Thyroid gland (tissue), 4 donors: ENCODE measurements around the gene PRRT1B. TPM values are rescaled to one million over a fixed set of nuclear protein-coding genes. Genes with fewer than 3 reads are reported as not detected.

Source experiments
- DNase-seq, 2 donors: peaks; one replicate each; pipeline ENCODE4 v3.0.0-alpha.2; 2019
- H3K27ac ChIP-seq, 3 donors: fragments of 200-600 bp; sonication (generic); 1 replicate in 2 of 3; 2 replicates in 1 of 3; pipeline ENCODE4 v1.5.1; 2016 to 2019; ENCODE audit warnings: mild to moderate bottlenecking in 1 of 3, moderate library complexity in 1 of 3
- H3K27me3 ChIP-seq: fragments of 200-600 bp; sonication (generic); one replicate; pipeline ENCODE4 v1.5.1; 2019
- H3K36me3 ChIP-seq, 2 donors: fragments of 200-600 bp; sonication (generic); one replicate each; pipeline ENCODE4 v1.5.1; 2016 to 2019
- H3K4me1 ChIP-seq, 2 donors: fragments of 200-600 bp; sonication (generic); one replicate each; pipeline ENCODE4 v1.5.1; 2017 to 2019
- H3K4me3 ChIP-seq, 3 donors: fragments of 200-600 bp; sonication (generic); replicated peaks in 1 of 3; 1 replicate in 2 of 3; 2 replicates in 1 of 3; pipeline ENCODE4 v1.5.1; 2016; ENCODE audit warnings: mild to moderate bottlenecking in 1 of 3
- H3K9me3 ChIP-seq: fragments of 200-600 bp; sonication (generic); one replicate; pipeline ENCODE4 v1.5.1; 2017
- CTCF ChIP-seq, 6 experiments: fragments of 200-600 bp in 3 of 6; fragments of 450-650 bp in 3 of 6; sonication (generic) in 3 of 6; IDR thresholded peaks; one replicate each; pipeline ENCODE4 v1.5.1; 2016 to 2019; ENCODE audit warnings: antibody characterized with exemption in 6 of 6, mild to moderate bottlenecking in 2 of 6, inconsistent platforms in 1 of 6, moderate library complexity in 1 of 6
- POLR2A ChIP-seq, 2 donors: fragments of 450-650 bp; IDR thresholded peaks; one replicate each; pipeline ENCODE4 v1.6.1; 2017; ENCODE audit warnings: antibody characterized with exemption in 2 of 2, mild to moderate bottlenecking in 2 of 2, moderate library complexity in 1 of 2
- WGBS, 2 donors: methylation state at CpG; one replicate each; pipeline ENCODE4 v1.1.5; 2017; 5-methylcytosine and 5-hydroxymethylcytosine counted together
- intact Hi-C: fragments of 100-400 bp; cut with DNase I; formaldehyde crosslinking; loops from one replicate; pipeline ENCODE4 v1.15.1; 2023
- total RNA-seq, 4 donors: library from RNA; depleted of rRNA; stranded (reverse); fragments of >200 nt; gene quantifications; one replicate each; pipeline ENCODE4 v1.2.3, GENCODE V29; 2016

PRRT1B gene
- total RNA-seq, 4 donors from 2014 or later: not detected

GRCh38 chr9:131552030-131552429, 6.7 kb downstream of the PRRT1B start:
- WGBS, 2 donors: 75 to 87% methylated on average over 6 of the region's 6 CpGs
- Histone ChIP-seq H3K9me3 (no peaks in the 10 kb centered on the region), H3K4me3 (no peak overlapping the region), H3K27me3 (no peaks in the 10 kb centered on the region), H3K36me3 (no peaks in the 10 kb centered on the region), H3K27ac (no peak overlapping the region), H3K4me1 (peaks cover 0 to under 1% of the 10 kb centered on the region in 2 donors)
- no peak for TF ChIP-seq POLR2A (IDR thresholded peaks at IDR 0.05)
- TF ChIP-seq CTCF (IDR thresholded peaks at IDR 0.05): no peak
- intact Hi-C loops: no loop called here
- DNase-seq: no peak

GRCh38 chr9:131554087-131554842, 8.9 kb downstream of the PRRT1B start:
- no peak for DNase-seq
- H3K36me3 ChIP-seq: no peaks in the 10 kb centered on the region
- no peak overlapping the region for H3K27ac ChIP-seq
- intact Hi-C loops: no loop called here
- H3K27me3 ChIP-seq: no peaks in the 10 kb centered on the region
- TF ChIP-seq POLR2A (IDR thresholded peaks at IDR 0.05): no peak
- no peaks in the 10 kb centered on the region for H3K4me1 ChIP-seq
- H3K4me3 ChIP-seq: no peak overlapping the region
- 68 to 100% methylated on average over 2 to 32 of the region's 60 CpGs for WGBS, 2 donors
- H3K9me3 ChIP-seq: no peaks in the 10 kb centered on the region

DNA sequence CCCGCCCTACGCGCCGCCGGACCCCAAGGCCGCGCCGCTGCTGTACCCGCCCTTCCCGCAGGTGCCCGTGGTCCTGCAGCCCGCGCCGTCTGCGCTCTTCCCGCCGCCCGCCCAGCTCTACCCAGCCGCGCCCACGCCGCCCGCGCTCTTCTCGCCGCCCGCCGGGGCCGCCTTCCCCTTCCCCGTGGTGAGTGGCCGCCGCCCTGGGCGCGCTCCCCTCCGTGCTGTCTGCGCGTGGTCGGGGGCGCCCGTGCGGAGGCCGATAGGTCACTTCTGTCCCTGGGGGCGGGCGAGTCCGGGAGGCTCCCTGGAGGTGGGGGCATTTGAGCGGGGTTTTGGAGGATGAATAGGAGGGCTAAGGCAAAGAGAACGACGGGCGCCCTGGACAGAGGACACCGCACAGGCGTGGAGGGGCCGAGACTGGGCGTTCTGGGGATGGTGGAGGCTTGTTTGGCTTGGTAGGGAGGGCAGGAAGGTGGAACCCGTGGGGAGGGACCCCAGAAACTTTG, 9.6 kb downstream of the PRRT1B start:
- TF ChIP-seq CTCF (IDR thresholded peaks at IDR 0.05): no peak
- TF ChIP-seq POLR2A (IDR thresholded peaks at IDR 0.05): no peak
- Histone ChIP-seq H3K9me3 (no peaks in the 10 kb centered on the region), H3K4me3 (no peak overlapping the region), H3K27me3 (no peaks in the 10 kb centered on the region), H3K27ac (no peak overlapping the region), H3K36me3 (no peaks in the 10 kb centered on the region), H3K4me1 (no peaks in the 10 kb centered on the region)
- DNase-seq: no peak
- intact Hi-C loops: no loop called here
- 69 to 70% methylated on average over 40 to 49 of the region's 54 CpGs for WGBS, 2 donors

GRCh38 chr9:131555841-131556673, 10.7 kb downstream of the PRRT1B start:
- TF ChIP-seq CTCF (IDR thresholded peaks at IDR 0.05) (no peak), POLR2A (IDR thresholded peaks at IDR 0.05) (no peak)
- intact Hi-C loops: no loop called here
- Histone ChIP-seq H3K4me1 (no peaks in the 10 kb centered on the region), H3K9me3 (no peaks in the 10 kb centered on the region), H3K27ac (no peak overlapping the region), H3K36me3 (no peaks in the 10 kb centered on the region), H3K4me3 (no peak overlapping the region), H3K27me3 (no peaks in the 10 kb centered on the region)
- no peak for DNase-seq
- 83 to 85% methylated on average over 9 to 12 of the region's 15 CpGs for WGBS, 2 donors

GRCh38 chr9:131557855-131558548, 12.7 kb downstream of the PRRT1B start:
- whole genome bisulfite sequencing, 2 donors: 96 to 97% methylated on average over 12 to 21 of the region's 25 CpGs
- H3K9me3 ChIP-seq: no peaks in the 10 kb centered on the region
- no peak for DNase-seq
- no peaks in the 10 kb centered on the region for H3K4me1 ChIP-seq
- H3K36me3 ChIP-seq: no peaks in the 10 kb centered on the region
- no peak overlapping the region for H3K4me3 ChIP-seq
- TF ChIP-seq CTCF (IDR thresholded peaks at IDR 0.05) (no peak), POLR2A (IDR thresholded peaks at IDR 0.05) (no peak)
- H3K27me3 ChIP-seq: no peaks in the 10 kb centered on the region
- H3K27ac ChIP-seq: no peak overlapping the region
- intact Hi-C loops: no loop called here
